Stimulated activated CD8-positive, alpha-beta memory T cell treated with anti-CD3 and anti-CD28 coated beads, Interleukin-7, amount 100 ng/mL, for 1 hour (primary cell): Measurements from ENCODE around the gene RNF19B.
A peak's percentile ranks its signal among the peaks of the same experiment; 100 is the strongest.
"Not testable (repeated sequence)": the region's sequence is repeated elsewhere in the genome, so short reads cannot be mapped to it uniquely, and the experiment has no call there.

Experiments
- DNase-seq, 2 donors: peaks; one replicate each; pipeline ENCODE4 v3.0.0-alpha.2; 2020; ENCODE audit warnings: low read depth in 2 of 2

The RNF19B gene

GRCh38 chr1:32964461-32965250 is at the start of gene RNF19B:
Gene RNF19B, minus strand, starts transcription at chr1:32964809. Its CDS starts 124 bp downstream, at chr1:32964685.
- DNase-seq, result peak; percentile 87 to 89

GRCh38 chr1:33013791-33014190 is 49.2 kb upstream of the RNF19B start:
- DNase-seq, result no peak

- DNase-seq, result no peak
Measured at GRCh38 chr1:33012165-33012564, 47.6 kb upstream of the RNF19B start.

GRCh38 chr1:33010932-33011731 is 46.5 kb upstream of the RNF19B start:
- no peak for DNase-seq

- DNase-seq, result no peak
Measured at GRCh38 chr1:33009561-33009960, 45.0 kb upstream of the RNF19B start.

- DNase-seq, result no peak
Measured at GRCh38 chr1:33008051-33008914, 43.7 kb upstream of the RNF19B start.

- no peak for DNase-seq
Measured at GRCh38 chr1:33007190-33008050, 42.8 kb upstream of the RNF19B start.

- DNase-seq, result no peak
Measured at GRCh38 chr1:33005838-33006421, 41.3 kb upstream of the RNF19B start.

GRCh38 chr1:33005117-33005837 is 40.7 kb upstream of the RNF19B start:
- DNase-seq, result no peak

GRCh38 chr1:33004613-33005012 is 40.0 kb upstream of the RNF19B start:
- no peak for DNase-seq

GRCh38 chr1:33003657-33004056 is 39.0 kb upstream of the RNF19B start:
- DNase-seq, result no peak

GRCh38 chr1:33002006-33002405 is 37.4 kb upstream of the RNF19B start:
- no peak for DNase-seq

- DNase-seq, result no peak
Measured at GRCh38 chr1:33001282-33001681, 36.7 kb upstream of the RNF19B start.

GRCh38 chr1:33000427-33001026 is 35.9 kb upstream of the RNF19B start:
- no peak for DNase-seq

- DNase-seq, result no peak
Measured at GRCh38 chr1:32998997-32999396, 34.4 kb upstream of the RNF19B start.

- no peak for DNase-seq
Measured at GRCh38 chr1:32998064-32998463, 33.5 kb upstream of the RNF19B start.

- no peak for DNase-seq
Measured at GRCh38 chr1:32997381-32997891, 32.8 kb upstream of the RNF19B start.

- DNase-seq, result not testable (repeated sequence)
Measured at GRCh38 chr1:32993324-32993636, 28.7 kb upstream of the RNF19B start.

GRCh38 chr1:32992489-32993323 is 28.1 kb upstream of the RNF19B start:
- no peak for DNase-seq
